ENCODE data around the gene KRT23. TPM values are rescaled to one million over a fixed set of nuclear protein-coding genes. Genes with fewer than 3 reads are reported as not detected.

KRT23 gene
- total and polyA plus RNA-seq, 11 donors: 0.16 TPM; not detected in 10

DNA sequence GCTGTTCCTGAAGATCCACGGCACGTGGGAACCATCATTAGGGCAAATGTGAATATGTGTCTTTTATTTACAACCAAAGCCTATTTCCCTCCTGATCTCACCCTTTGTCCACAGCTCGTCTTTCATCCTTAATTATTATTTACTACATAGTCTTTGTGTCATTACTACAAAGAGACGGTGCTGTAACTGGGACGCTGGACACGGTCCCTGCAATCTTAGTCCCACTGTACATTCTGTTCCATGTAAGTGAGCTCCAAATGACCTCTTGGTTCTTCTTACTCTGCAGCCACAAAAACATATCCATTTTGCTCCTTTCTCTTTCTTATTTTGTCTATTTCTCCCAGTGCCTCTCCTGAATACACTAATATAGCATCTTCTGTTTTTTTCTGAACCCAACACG is 12.7 kb upstream of the KRT23 start:
- intact Hi-C loops (cut with DNase I): no loop called here
- no peak for DNase-seq
- WGBS, 4 donors: 80 to 87% (median 85%) methylated on average over 7 of the region's 7 CpGs
- Histone ChIP-seq H3K4me3 (no peak overlapping the region), H3K36me3 (no peaks in the 10 kb centered on the region), H3K27me3 (peaks cover 0 to 52% (median 16%) of the 10 kb centered on the region in 9 donors), H3K9me3 (no peaks in the 10 kb centered on the region), H3K4me1 (no peaks in the 10 kb centered on the region), H3K27ac (no peak overlapping the region)
- TF ChIP-seq, protein P1, sequence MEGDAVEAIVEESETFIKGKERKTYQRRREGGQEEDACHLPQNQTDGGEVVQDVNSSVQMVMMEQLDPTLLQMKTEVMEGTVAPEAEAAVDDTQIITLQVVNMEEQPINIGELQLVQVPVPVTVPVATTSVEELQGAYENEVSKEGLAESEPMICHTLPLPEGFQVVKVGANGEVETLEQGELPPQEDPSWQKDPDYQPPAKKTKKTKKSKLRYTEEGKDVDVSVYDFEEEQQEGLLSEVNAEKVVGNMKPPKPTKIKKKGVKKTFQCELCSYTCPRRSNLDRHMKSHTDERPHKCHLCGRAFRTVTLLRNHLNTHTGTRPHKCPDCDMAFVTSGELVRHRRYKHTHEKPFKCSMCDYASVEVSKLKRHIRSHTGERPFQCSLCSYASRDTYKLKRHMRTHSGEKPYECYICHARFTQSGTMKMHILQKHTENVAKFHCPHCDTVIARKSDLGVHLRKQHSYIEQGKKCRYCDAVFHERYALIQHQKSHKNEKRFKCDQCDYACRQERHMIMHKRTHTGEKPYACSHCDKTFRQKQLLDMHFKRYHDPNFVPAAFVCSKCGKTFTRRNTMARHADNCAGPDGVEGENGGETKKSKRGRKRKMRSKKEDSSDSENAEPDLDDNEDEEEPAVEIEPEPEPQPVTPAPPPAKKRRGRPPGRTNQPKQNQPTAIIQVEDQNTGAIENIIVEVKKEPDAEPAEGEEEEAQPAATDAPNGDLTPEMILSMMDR (IDR thresholded peaks at IDR 0.05): no peak
- no peak for TF ChIP-seq POLR2A (IDR thresholded peaks at IDR 0.05)
- no peak for ATAC-seq

DNA sequence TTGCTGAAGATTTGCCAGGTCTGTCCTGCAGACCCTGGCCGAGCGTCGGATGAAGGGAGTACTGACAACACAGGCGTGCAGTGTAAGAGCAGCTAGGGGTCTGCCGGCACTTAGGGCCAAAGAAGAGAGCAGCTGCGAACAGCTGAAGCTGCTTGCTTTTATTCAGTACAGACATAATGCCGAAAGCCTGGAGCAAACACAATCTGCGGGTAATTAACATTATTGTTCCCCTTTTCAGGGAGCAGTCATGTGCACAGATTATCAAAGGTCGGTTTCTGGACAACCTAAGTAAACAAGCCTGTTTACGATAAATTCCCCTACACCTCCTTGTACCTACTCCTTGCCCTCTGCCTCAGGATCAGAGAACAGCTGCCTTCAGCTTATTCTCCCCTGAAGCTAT is 12.0 kb upstream of the KRT23 start:
- no peak for TF ChIP-seq POLR2A (IDR thresholded peaks at IDR 0.05)
- TF ChIP-seq, protein P1 (IDR thresholded peaks at IDR 0.05): no peak
- Histone ChIP-seq H3K9me3 (no peaks in the 10 kb centered on the region), H3K27me3 (peaks cover 0 to 52% (median 16%) of the 10 kb centered on the region in 9 donors), H3K27ac (no peak overlapping the region), H3K4me1 (no peaks in the 10 kb centered on the region), H3K4me3 (no peak overlapping the region), H3K36me3 (no peaks in the 10 kb centered on the region)
- 29 to 45% (median 35%) methylated on average over 9 to 10 of the region's 10 CpGs for WGBS, 4 donors
- intact Hi-C loops (cut with DNase I): no loop called here
- DNase-seq: no peak
- ATAC-seq: no peak

DNA sequence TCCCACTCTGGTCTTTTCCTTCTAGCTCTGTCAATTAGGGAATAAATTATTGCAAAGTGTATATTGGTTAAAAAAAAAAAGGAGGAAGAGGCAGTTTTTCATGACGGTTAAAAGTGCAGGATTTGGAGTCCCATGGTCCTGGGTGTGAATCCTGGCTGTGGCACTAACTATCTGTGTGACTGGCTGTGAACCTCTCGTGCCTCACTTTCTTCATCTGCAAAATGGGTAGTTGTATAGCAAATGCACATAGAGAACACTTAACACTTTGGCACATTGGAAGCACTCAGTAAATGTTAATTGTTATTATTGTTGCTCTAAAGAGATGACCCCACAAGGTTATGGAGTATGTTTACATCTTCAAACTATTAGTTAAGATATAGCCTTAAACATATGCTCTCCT is 10.5 kb upstream of the KRT23 start:
- no peak for TF ChIP-seq POLR2A (IDR thresholded peaks at IDR 0.05)
- TF ChIP-seq, protein P1 (IDR thresholded peaks at IDR 0.05): no peak
- no peak for ATAC-seq
- H3K4me1 ChIP-seq: no peaks in the 10 kb centered on the region
- no peaks in the 10 kb centered on the region for H3K36me3 ChIP-seq
- intact Hi-C loops (cut with DNase I): no loop called here
- WGBS, 4 donors: 62 to 82% (median 69%) methylated on average over 2 of the region's 2 CpGs
- H3K27me3 ChIP-seq: peaks cover 0 to 46% (median 16%) of the 10 kb centered on the region in 9 donors
- H3K27ac ChIP-seq: no peak overlapping the region
- H3K9me3 ChIP-seq: no peaks in the 10 kb centered on the region
- no peak for DNase-seq
- no peak overlapping the region for H3K4me3 ChIP-seq

DNA sequence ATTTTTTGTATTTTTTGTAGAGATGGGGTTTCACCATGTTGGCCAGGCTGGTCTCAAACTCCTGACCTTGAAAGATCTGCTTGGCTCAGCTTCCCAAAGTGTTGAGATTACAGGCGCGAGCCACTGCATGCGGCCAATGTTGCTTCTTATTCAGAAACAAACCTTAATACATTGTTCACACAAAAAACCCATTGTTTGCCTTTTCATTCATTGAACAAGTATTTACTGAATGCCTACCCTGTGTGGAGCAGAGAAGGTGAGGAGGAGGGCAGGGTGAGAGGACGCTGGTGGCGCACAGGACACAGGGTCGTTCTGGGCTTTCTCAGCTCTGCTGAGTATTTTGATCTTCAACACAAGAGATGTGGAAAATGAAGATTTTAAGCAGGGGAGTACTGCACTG is 8.0 kb upstream of the KRT23 start:
- DNase-seq (no peak), ATAC-seq (no peak)
- Histone ChIP-seq H3K27me3 (peaks cover 0 to 42% (median 16%) of the 10 kb centered on the region in 9 donors), H3K27ac (no peak overlapping the region), H3K4me3 (no peak overlapping the region), H3K36me3 (no peaks in the 10 kb centered on the region), H3K4me1 (no peaks in the 10 kb centered on the region), H3K9me3 (no peaks in the 10 kb centered on the region)
- WGBS, 4 donors: 77 to 86% (median 85%) methylated on average over 6 of the region's 6 CpGs
- intact Hi-C loops (cut with DNase I): no loop called here
- TF ChIP-seq POLR2A (IDR thresholded peaks at IDR 0.05): no peak
- TF ChIP-seq, protein P1 (IDR thresholded peaks at IDR 0.05): no peak
